ENCODE measurements around the gene CAMK2G.

CAMK2G gene

GRCh38 chr10:73816917-73817729 is 57.2 kb downstream of the CAMK2G start:
- TF ChIP-seq ZNF274 (IDR thresholded peaks at IDR 0.05; ENCODE audit: low read depth, low read length): no peak
- no peak overlapping the region for H3K4me3 ChIP-seq (ENCODE audit: low read length)

GRCh38 chr10:73815719-73816030 is 58.7 kb downstream of the CAMK2G start:
- no peak for TF ChIP-seq ZNF274 (IDR thresholded peaks at IDR 0.05; ENCODE audit: low read depth, low read length)
- no peak overlapping the region for H3K4me3 ChIP-seq (ENCODE audit: low read length)

- no peak for TF ChIP-seq ZNF274 (IDR thresholded peaks at IDR 0.05; ENCODE audit: low read depth, low read length)
Observed at GRCh38 chr10:73814896-73815718, 59.2 kb downstream of the CAMK2G start.

GRCh38 chr10:73814276-73814895 is 60.0 kb downstream of the CAMK2G start:
- no peak for TF ChIP-seq ZNF274 (IDR thresholded peaks at IDR 0.05; ENCODE audit: low read depth, low read length)
- H3K4me3 ChIP-seq (ENCODE audit: low read length): no peak overlapping the region

More at GRCh38 chr10:73814896-73815718, 59.2 kb downstream of the CAMK2G start:
- no peak overlapping the region for H3K4me3 ChIP-seq (ENCODE audit: low read length)

- H3K4me3 ChIP-seq (ENCODE audit: low read length): no peak overlapping the region
- no peak for TF ChIP-seq ZNF274 (IDR thresholded peaks at IDR 0.05; ENCODE audit: low read depth, low read length)
Observed at GRCh38 chr10:73813333-73813732, 61.0 kb downstream of the CAMK2G start.

GRCh38 chr10:73812657-73813056 is 61.7 kb downstream of the CAMK2G start:
- no peak overlapping the region for H3K4me3 ChIP-seq (ENCODE audit: low read length)
- TF ChIP-seq ZNF274 (IDR thresholded peaks at IDR 0.05; ENCODE audit: low read depth, low read length): no peak

GRCh38 chr10:73810735-73811465 is 63.5 kb downstream of the CAMK2G start:
- no peak for TF ChIP-seq ZNF274 (IDR thresholded peaks at IDR 0.05; ENCODE audit: low read depth, low read length)

GRCh38 chr10:73810358-73810734 is 64.0 kb downstream of the CAMK2G start:
- TF ChIP-seq ZNF274 (IDR thresholded peaks at IDR 0.05; ENCODE audit: low read depth, low read length): no peak
- peak overlapping the region; percentile 78 for H3K4me3 ChIP-seq (ENCODE audit: low read length)

More at GRCh38 chr10:73810735-73811465, 63.5 kb downstream of the CAMK2G start:
- H3K4me3 ChIP-seq (ENCODE audit: low read length): peak overlapping the region; percentile 78

GRCh38 chr10:73809061-73809818 is 65.1 kb downstream of the CAMK2G start:
- TF ChIP-seq ZNF274 (IDR thresholded peaks at IDR 0.05; ENCODE audit: low read depth, low read length): no peak
- no peak overlapping the region for H3K4me3 ChIP-seq (ENCODE audit: low read length)

- H3K4me3 ChIP-seq (ENCODE audit: low read length): no peak overlapping the region
- no peak for TF ChIP-seq ZNF274 (IDR thresholded peaks at IDR 0.05; ENCODE audit: low read depth, low read length)
Observed at GRCh38 chr10:73808021-73808815, 66.1 kb downstream of the CAMK2G start.

GRCh38 chr10:73807471-73807870 is 66.9 kb downstream of the CAMK2G start:
- no peak overlapping the region for H3K4me3 ChIP-seq (ENCODE audit: low read length)
- TF ChIP-seq ZNF274 (IDR thresholded peaks at IDR 0.05; ENCODE audit: low read depth, low read length): no peak

GRCh38 chr10:73806176-73806950 is 68.0 kb downstream of the CAMK2G start:
- TF ChIP-seq ZNF274 (IDR thresholded peaks at IDR 0.05; ENCODE audit: low read depth, low read length): no peak
- H3K4me3 ChIP-seq (ENCODE audit: low read length): no peak overlapping the region
